Stimulated activated naive CD8-positive, alpha-beta T cell treated with anti-CD3 and anti-CD28 coated beads, Interleukin-15, Interleukin-2, amounts not matched to agents 100 U/mL and 50 U/mL, for 24 hours (primary cell): ENCODE data around the gene TOPORS.
A peak's percentile ranks its signal among the peaks of the same experiment; 100 is the strongest.
"Not testable (repeated sequence)": the region's sequence is repeated elsewhere in the genome, so short reads cannot be mapped to it uniquely, and the experiment has no call there.

Source experiments
- ATAC-seq: fragments of 150-1000 bp; cut with Tn5 transposase; one replicate; pipeline ENCODE4 v1.10.0; 2021
- DNase-seq: peaks from one replicate; pipeline ENCODE4 v3.0.0; 2021

Gene TOPORS

DNA sequence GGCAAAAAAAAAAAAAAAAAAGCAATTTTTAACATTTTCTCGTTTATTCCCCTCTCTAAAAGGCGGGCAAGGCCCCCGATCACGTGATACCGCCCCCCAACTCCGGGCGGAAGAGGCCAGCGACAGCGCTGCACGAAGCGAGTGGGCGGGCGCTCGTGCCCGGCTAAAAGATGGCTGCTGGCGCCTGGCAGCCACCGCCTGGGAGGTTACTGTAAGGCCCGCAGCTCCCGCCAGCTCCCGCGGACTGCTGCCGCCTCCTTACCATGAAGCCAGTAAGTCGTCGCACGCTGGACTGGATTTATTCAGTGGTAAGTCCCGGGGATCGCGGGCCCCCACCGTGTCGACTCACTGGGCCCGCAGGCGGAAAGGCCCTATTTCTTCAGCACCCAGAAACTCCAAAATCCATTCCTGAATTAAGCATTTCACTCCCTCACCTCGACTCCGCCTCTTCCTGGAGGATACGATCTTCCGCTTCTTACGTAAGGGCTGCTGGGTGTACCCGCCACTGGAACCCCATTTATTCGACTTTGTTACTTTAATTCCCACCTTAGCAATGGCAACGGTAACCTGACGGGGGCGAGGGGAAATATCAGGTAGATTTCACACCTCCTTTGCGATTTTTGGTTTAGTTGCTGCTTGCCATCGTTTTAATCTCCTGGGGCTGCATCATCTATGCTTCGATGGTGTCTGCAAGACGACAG is at the start of gene TOPORS, which contains the start of gene SMIM27:
Gene TOPORS (minus strand): TSS at position 415 of the 701 bp plus-strand sequence. CDS start 150 bp downstream, at position 265.
Gene SMIM27 (plus strand): TSS at position 156 of the 701 bp plus-strand sequence. CDS start 108 bp downstream, at position 264.
- ATAC-seq, result peak; percentile 75
- peak; percentile 91 for DNase-seq

DNA sequence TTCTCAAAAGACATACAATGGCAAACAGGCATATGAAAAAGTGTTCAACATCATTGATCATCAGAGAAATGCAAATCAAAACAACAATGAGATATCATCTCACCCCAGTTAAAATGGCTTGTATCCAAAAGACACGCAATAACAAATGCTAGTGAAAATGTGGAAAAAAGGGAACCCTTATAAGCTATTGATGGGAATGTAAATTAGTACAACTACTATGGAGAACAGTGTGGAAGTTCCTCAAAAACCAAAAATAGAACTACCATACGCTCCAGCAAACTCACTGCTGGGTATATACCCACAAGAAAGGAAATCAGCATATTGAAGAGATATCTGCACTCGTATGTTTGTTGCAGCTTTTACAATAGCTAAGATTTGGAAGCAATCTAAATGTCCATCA is 46.6 kb upstream of the TOPORS start:
- not testable (repeated sequence) for ATAC-seq, DNase-seq

DNA sequence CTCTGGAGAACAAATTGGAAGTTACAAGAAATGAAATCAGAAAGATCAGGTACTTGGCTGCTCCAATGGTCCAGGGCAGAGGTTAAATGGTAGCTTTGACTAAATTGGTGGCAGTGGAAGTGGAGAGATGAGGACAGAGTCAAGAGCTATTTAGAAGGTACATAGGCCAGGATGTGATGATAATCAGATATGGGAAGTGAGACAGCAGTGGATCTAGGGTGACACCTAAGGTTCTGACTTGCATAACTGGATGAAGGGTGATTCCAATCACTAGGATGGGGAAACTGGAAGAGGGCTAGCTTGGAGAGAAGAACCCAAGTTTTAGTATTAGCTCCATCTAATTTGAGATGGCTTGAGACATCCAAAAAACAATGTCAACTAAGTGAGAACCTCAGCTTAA is 44.5 kb upstream of the TOPORS start:
- DNase-seq, result no peak
- ATAC-seq, result no peak

DNA sequence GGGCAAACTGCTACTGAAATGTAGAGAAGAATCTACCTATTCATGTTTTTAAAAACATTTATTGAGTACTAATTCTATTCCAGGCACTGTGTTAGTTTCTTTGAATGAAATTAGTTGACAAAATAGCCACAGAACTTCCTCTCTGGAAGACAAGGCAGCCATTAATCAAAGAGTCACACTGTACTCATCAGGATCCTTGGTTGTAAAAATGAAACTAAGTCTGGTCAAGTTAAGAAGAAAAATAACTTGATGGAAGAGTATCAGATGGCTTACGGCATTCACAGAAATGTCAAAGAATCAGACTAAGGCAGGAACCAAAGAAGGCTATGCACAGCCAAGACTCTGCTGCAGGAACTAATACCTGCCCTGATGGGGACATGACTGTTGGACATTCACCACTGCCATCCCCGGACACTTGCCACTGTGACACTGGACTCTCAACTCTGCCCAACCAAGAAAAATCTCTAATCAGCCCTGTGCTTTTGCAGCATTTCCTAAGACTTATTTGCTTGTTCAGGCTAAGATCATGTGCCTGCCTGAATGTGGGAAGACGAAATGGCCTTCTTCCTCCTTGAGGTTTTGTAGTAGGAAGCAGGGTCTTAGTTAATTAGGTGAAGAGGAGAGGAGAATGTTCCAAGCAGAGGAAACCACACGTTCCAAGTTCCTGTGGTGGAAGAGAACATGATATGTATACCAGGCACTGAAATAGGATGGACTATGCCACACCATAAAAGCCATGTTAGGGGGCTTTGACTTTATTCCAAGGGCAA is 43.9 kb upstream of the TOPORS start:
- ATAC-seq, result no peak

DNA sequence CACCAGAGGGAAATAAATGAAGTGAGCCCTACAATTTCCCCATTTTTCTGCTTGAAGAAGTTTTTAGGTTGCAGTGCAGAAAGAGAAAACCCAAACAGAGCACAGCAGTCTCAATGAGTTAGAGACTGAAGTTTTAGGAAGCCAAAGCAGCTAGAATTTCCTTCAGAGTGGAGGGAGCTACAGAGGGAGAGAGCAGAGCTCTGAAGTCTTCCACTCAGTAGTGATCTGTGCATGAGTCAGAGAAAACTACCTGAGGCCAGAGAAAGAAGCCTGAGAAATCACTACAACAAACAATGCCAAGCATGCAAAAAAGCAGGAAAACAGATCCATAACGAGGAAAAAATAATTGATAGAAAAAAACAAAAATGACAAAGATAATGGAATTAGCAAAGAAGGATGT is 38.5 kb upstream of the TOPORS start:
- no peak for ATAC-seq

More for the DNA sequence above, 43.9 kb upstream of the TOPORS start:
- DNase-seq, result no peak

DNA sequence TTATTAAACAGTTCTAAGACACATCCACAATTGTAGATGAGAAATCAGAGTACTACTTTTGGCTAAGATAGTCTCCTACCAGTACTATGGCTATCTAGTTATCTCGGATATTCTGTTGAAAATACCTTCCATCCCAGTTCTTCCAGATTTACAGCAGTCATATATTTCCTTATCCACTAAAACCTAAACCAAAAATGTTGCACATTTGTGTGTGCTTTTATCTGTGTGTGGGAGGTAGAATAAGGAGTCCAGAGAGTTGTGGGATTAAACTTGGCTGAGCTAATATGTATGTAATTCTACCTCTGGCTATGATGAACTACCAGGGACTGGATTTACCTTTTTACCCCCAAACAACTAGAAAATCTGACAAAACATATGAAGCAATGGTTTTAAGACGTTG is 38.1 kb upstream of the TOPORS start:
- DNase-seq (no peak), ATAC-seq (no peak)

More for the DNA sequence above, 38.5 kb upstream of the TOPORS start:
- DNase-seq, result no peak

DNA sequence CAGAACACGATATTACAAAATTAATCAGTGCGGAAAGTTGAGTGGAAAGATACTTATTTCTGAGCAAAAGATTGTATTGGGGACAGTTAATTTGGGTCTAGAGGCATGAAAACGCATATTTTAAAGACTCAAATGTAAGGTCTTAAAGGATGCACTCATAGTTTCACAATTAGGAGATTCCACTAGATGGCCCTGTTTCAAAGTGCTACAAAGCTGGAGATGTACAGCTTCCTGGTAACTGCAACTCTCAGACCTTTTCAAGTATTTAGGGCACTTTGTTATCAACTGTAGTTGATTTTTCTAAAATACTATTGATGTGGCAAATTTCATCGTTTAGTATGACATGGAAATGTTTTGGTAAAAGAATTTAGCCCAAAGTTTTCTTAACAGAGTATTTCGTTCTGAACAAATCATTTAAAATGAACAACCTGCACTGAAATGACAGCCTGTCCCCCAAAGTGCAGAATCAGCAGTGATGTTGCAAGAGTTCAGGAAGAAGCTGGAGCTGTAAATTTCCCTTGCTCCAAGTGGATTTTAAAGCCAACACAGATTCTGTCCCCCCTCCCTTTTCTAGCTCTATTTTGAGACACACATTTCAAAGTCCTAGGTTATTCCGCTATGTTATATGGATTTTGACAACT is 36.8 kb upstream of the TOPORS start:
- no peak for DNase-seq
- peak; percentile 66 for ATAC-seq

DNA sequence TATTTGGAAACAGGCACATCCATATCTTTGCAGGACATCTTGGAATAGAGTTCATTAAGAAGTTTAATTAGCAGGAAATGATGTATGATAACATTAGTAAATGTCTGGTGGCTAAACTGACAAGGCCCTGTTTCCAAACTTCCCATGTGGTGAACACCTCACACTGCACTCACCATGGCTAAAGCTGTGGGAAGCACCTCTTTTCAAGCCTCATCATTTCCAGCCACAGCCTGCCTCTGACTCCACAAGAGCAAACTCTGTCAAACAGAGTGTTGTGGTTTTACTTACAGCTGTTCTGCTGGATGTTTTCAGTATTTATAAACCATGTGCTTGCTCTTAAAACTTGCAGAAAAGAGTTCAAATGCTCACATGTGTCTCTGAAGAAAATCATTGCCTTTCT is 35.5 kb upstream of the TOPORS start:
- ATAC-seq, result peak; percentile 91

DNA sequence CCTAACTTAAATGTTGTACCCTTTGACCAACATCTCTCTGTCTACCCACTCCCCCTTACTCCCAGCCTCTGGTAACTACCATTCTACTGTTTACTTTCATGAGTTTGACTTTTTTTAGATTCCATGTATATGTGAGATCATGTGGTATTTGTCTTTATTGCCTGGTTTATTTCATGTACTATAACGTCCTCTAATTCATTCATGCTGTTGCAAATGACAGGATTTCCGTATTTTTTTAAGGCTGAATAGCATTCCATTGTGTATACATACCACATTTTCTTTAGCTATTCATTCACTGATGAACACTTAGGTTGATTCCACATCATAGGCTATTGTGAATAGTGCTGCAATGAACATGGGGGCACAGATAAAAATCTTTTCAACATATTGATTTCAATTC is 32.4 kb upstream of the TOPORS start:
- no peak for ATAC-seq
- DNase-seq, result no peak

More for the DNA sequence above, 35.5 kb upstream of the TOPORS start:
- DNase-seq, result peak; percentile 10

DNA sequence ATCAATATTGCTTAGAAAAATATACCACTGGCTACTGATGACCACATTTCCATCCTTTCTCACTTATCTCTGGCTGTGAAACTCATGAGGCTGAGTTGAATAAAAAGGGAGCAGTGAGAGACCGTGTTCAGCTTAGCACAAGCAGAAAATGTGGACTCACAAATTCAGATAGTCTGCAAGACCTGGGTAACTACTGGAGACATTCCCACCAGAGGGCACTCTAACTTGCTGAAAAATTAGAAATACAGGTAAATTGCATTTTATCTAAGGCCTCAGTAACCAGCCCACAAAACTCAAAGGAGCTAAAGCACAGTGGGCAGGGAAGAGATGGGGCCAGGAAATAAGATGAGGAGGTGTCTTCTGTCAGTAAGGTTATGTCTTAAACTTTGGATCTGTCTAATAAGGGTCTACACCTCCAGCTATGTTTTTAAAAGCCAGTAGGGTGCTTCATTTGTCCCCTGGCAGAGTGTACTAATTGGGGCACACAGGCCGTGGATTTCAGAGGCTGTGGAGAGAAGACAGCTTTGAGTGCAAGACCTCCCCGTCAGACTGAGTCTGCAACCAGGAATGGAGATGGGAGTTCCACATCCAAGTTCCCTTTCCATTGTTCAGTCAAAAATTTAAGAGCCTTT is 29.2 kb upstream of the TOPORS start:
- ATAC-seq, result peak; percentile 59
- DNase-seq, result no peak

DNA sequence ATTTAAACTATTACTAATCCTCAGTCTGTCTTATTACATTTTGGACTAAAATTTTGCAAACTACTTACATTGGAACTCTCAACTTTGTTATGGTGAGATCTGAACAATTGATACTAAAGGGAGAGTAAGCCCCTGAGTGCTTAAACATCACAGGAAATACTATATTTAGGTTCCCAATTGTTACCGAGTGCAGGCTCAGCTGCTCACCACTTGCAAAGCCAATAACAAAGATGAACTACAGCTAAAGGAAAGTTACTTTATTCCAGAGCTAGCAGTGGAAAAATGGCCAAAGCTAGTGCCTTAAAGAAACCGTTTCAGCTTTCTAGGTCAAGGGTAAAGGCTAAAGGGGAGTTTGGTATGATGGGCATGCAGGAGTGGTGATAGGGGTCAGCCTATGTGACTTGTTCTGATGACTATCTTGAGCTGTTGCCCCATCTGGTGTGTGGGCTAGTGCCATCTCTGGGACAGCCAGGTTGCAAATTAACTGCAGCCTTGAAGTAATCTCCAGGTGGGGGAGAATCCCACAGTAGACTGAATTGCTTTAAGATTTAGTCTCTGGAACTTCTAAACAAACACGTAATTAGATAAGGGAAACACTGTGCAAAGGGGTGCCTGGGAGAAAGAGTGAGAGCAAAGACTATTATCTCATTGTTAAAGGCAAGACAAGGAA is 28.4 kb upstream of the TOPORS start:
- DNase-seq, result no peak
- no peak for ATAC-seq

DNA sequence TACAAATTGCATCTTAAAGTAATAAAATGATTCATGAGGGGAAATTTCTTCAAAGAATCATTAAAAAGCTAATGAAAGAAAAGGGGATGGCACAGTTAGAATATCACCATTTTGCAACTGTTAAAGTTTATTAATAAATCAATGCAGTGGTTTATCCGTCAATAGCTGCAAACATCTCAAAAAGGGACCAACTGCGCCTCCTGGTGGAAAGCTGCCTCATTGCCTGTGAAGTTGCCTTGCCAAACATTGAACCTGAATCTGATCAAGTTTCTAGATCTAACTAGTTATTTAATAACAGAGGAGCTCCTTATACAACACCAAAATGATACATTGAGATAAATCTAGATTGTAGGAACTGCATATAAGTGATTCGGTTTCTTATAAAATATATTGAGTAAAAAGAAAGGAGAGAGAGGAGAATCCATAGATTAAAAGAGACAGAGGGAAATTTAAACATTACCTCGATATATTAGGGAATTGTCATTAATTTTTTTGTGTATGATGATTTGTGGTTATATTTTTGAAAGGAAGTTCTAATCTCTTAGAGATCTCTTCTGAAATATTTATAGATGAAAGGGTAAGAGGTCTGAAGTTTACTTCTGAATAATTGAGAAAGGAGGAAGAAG is 27.4 kb upstream of the TOPORS start:
- DNase-seq (peak; percentile 82), ATAC-seq (no peak)

DNA sequence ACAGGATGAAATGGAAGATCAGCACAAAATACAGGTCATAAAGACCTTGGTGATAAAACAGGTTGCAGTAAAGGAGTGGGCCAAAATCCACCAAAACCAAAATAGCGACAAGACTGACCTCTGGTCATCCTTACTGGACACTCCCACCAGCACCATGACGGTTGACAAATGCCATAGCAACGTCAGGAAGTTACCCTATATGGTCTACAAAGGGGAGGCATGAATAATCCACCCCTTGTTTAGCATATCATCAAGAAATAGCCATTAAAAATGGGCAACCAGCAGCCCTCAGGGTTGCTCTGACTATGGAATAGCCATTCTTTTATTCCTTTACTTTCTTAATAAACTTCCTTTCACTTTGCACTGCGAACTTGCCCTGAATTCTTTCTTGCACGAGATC is 26.6 kb upstream of the TOPORS start:
- no peak for DNase-seq
- no peak for ATAC-seq

DNA sequence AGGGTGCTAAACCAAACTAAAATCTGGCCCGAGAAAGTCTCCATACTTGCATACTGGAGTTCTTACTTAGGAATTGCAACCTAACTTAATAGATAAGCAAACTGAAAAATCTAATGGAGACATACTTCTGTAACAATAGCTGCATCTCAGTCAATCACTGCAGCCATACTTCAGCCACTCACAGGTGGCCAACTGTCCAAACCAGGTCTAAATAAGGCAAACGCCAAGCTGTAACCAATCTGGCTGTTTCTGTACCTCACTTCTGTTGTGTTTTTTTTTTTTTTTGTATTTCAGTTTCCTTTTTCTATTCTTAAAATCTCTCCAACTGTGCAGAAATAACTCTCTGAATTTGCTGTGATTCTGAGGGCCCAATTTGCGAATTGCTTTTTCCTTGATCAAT is 24.9 kb upstream of the TOPORS start:
- ATAC-seq, result no peak
- DNase-seq, result no peak

DNA sequence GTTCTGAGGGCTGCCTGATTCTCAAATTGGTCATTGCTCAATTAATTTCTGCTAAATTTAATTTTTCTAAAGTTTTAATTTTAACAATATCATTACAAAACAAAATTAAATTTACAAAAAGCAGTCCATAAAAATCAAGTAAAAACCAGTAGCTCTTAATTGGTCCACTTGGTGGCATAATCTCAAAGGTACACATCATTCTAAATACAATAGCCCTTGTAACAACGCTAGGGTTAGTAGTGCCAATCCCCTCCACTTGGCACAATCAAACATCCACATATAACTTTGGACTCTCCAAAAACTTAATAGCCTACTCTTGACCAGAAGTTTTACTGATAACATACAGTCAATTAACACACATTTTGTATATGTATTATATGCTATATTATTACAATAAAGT is 22.5 kb upstream of the TOPORS start:
- no peak for ATAC-seq
- DNase-seq, result no peak

DNA sequence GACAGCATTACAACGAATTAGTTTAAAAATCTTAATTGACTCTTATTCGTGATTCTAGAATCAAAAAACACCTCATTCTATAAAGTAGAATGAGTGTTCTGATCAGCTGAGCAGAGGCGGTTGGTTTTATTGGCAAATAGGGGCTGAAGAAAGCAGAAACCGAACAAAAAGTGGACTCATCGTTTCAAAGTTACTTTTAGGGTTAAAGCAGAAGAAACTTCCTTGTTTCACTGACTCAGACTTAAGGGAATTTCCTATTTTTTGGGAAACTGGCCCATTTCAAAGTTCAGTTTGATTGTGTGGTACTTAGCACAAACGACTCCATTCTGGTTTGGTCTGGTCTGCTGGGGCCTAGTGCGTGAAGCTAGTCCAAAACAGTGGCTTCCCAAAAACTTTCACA is 21.4 kb upstream of the TOPORS start:
- ATAC-seq (no peak), DNase-seq (no peak)

DNA sequence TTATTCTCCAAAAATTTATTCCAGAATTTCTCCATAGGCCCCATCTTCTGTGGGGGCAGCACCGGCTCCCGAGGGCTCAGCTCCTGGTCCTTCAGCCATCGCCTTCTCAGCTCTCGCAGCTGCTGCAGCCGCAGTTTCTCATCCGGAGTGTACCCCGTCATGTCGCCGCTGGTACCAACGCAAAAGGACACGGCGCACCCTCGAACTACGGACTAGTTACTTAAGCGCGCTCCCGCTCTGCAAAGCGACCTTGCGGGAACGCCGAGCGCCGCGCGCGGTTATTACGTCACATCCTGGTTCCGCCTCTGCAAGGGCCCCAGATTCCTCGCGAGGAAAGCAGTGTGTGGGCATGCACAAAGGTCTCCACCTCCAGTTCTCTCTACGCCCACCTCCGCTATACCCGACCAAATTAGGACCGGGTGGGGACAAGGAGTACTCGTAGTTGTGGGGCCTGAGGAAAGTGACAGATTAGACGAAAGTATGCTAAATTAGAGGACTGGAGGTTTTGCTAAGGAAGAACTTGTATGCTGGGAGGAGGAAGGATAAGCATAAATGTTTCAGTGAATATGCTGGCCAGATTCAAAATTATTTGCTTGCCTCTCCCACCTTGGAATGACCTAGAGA is 20.6 kb upstream of the TOPORS start, which contains the start of gene NDUFB6:
Gene NDUFB6 (minus strand): TSS at position 260 of the 624 bp plus-strand sequence. CDS start 99 bp downstream, at position 161.
- DNase-seq (peak; percentile 96), ATAC-seq (peak; percentile 87)

DNA sequence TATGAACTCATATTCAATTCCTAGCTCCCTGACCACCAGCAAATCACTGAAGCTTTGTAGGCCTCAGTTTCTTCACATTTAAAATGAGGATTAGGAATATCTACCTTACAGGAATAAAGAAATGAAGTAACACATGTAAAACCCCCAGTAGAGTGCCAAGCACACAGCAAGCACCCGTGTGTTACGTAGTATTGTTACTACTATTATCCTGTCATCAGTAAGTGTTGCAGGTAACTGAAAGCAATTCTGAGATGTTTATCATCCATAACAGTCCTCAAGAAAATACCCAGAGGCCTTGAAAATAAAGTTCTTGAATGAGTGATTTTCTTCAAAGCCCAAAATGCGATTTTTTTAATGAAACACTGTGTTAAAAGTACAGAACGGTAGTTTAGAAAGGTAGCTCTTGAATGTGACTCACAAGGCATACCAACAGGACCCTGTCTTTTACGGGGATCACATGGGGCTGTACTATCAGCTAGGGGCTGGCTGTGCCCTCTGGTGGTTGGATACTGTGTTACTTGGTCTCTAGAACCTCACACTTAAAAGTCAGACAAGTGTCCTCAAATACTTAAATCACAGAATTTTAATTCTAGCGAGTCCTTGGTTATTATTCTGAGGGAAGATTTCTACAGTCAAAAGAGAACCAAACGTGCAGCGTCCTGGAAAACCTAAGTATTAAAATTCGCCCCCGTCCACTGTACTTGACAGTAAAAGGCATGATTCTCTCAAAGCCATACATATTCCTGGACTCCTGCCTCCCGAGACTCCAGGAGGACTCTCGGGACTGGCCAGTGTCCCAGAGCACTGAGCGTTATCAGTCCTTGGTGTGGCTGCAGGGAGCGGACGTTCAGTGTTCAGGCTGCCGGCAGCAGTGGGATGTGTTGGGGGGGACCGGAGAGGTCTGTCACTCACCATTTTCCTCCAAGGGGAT is 19.8 kb upstream of the TOPORS start:
- DNase-seq (peak; percentile 66), ATAC-seq (peak; percentile 95)

DNA sequence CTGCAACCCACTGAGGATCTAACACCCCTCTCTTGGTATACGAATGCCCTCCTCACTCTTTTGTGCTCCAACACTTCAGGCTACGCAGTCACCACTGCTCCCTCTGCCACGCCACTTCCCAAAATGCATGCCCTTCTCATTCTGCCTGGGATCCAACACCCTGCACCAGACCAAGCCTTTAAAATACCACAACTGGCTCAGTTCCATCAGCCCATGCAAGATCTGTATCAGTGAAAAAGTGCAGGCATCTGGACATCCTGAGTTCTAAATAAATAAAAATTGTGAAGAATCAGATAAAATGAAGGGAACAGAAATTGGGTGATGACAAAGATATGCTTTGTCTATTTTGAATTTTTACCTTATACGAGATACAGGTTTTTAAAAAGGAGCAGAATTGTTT is 17.9 kb upstream of the TOPORS start:
- no peak for ATAC-seq
- DNase-seq, result no peak

DNA sequence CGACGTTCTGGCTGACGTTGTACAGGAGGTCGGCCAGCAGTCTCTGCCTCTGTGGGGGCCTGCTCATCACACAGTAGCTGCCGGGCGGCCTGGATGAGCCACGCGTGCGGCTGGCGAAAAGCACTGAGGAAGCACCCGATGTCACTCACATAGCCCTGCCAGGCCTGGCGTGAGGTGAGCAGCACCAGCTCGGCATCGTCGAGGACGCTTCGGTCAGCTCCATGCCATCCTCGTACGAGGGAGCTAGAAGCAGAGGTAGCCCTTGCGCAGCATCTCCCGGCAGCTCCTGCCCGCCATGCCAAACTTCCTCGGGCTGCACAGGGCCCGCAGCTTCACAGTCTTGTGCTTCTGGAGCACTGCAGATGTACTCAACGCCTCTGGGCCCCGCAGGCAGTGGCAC is 14.4 kb upstream of the TOPORS start:
- no peak for ATAC-seq
- DNase-seq, result no peak
